Endothelial cell of umbilical vein (primary cell): ENCODE measurements around the gene PLB1. TPM values are rescaled to one million over a fixed set of nuclear protein-coding genes. Genes with fewer than 3 reads are reported as not detected.

Experiments
- BruUV-seq: library from RNA; stranded (reverse); fragments of 400-500 nt; replicated peaks from 2 replicates; lab custom pipeline; 2021; lab: Mats Ljungman, UMichigan
- CTCF ChIA-PET: fragments of 300-600, 350-600 bp; sonication (Branson Sonifier 250); formaldehyde crosslinking; loops from one replicate; lab custom pipeline; 2021; ENCODE audit warnings: antibody characterized with exemption, inconsistent platforms; lab: Charles Lee
- POLR2A ChIA-PET: fragments of 300-600, 350-600 bp; sonication (Branson Sonifier 250); formaldehyde crosslinking; loops from one replicate; lab custom pipeline; 2021; ENCODE audit warnings: antibody characterized with exemption, inconsistent platforms; lab: Charles Lee
- DNase-seq: peaks from one replicate; pipeline ENCODE4 v3.0.0-alpha.2; 2011; ENCODE audit warnings: low read depth, low spot score
- FAIRE-seq: peaks from 2 replicates; lab custom pipeline; 2011; peaks lifted over from hg19 to GRCh38; lab: Jason Lieb, UNC
- H2AFZ ChIP-seq: 2 replicates; pipeline ENCODE4 v1.6.0; 2012; ENCODE audit warnings: low read depth, low read length, control low read depth, inconsistent platforms
- H3K27ac ChIP-seq: 2 replicates; pipeline ENCODE4 v1.5.1; 2011; ENCODE audit warnings: low read depth, mild to moderate bottlenecking, control low read depth, low read length, moderate library complexity; ENCODE audit not compliant: insufficient read depth
- H3K27me3 ChIP-seq, 2 experiments: 2 replicates each; pipeline versions ENCODE4 v1.6.0 to v1.6.1; 2011; ENCODE audit warnings: low read length in 2 of 2, mixed read lengths in 1 of 2; ENCODE audit not compliant: control insufficient read depth in 2 of 2, insufficient read depth in 2 of 2
- H3K36me3 ChIP-seq, 2 experiments: 2 replicates in 1 of 2; 3 replicates in 1 of 2; pipeline ENCODE4 v1.5.1; 2011; ENCODE audit warnings: low read length in 2 of 2, mild to moderate bottlenecking in 1 of 2, moderate library complexity in 1 of 2; ENCODE audit not compliant: control insufficient read depth in 2 of 2, insufficient read depth in 2 of 2; ENCODE audit errors: extremely low read depth in 1 of 2
- H3K4me1 ChIP-seq: 3 replicates; pipeline ENCODE4 v1.5.1; 2011; ENCODE audit warnings: mild to moderate bottlenecking, low read length; ENCODE audit not compliant: control insufficient read depth, insufficient read depth; ENCODE audit errors: extremely low read depth
- H3K4me2 ChIP-seq: 2 replicates; pipeline ENCODE4 v1.6.1; 2011; ENCODE audit warnings: low read length, control low read depth, mixed read lengths; ENCODE audit not compliant: insufficient read depth
- H3K4me3 ChIP-seq, 3 experiments: fragments of 200-600 bp in 1 of 3; sonication (generic), shearing (Covaris generic) in 1 of 3; replicated peaks in 1 of 3; 2 replicates each; pipeline ENCODE4 v1.5.1; 2011 to 2016; ENCODE audit warnings: control low read depth in 3 of 3, low read length in 3 of 3, mild to moderate bottlenecking in 2 of 3, inconsistent platforms in 1 of 3, low read depth in 1 of 3, moderate library complexity in 1 of 3; ENCODE audit not compliant: insufficient read depth in 1 of 3
- H3K79me2 ChIP-seq: 2 replicates; pipeline ENCODE4 v1.6.0; 2012; ENCODE audit warnings: low read length, inconsistent platforms; ENCODE audit not compliant: control insufficient read depth, insufficient read depth
- H3K9ac ChIP-seq: replicated peaks from 2 replicates; pipeline ENCODE3; 2011; ENCODE audit warnings: low read length, control low read depth; ENCODE audit not compliant: insufficient read depth; ENCODE audit errors: extremely low read depth
- H3K9me1 ChIP-seq: replicated peaks from 3 replicates; pipeline ENCODE4 v1.6.0; 2011; ENCODE audit warnings: mild to moderate bottlenecking, low read length; ENCODE audit not compliant: control insufficient read depth, insufficient read depth; ENCODE audit errors: extremely low read depth
- H3K9me3 ChIP-seq: replicated peaks from 2 replicates; pipeline ENCODE4 v1.5.1; 2012; ENCODE audit warnings: low read length, inconsistent platforms; ENCODE audit not compliant: control insufficient read depth, insufficient read depth
- H4K20me1 ChIP-seq: replicated peaks from 2 replicates; pipeline ENCODE3; 2011; ENCODE audit warnings: mild to moderate bottlenecking, low read length; ENCODE audit not compliant: control insufficient read depth, insufficient read depth; ENCODE audit errors: extremely low read depth
- CTCF ChIP-seq, 2 donors: IDR thresholded peaks; 1 replicate in 1 of 2; 2 replicates in 1 of 2; pipeline ENCODE4 v1.5.1; 2011; ENCODE audit warnings: low read length in 2 of 2, mild to moderate bottlenecking in 2 of 2, moderate library complexity in 2 of 2, control low read depth in 1 of 2, inconsistent platforms in 1 of 2, low read depth in 1 of 2; ENCODE audit not compliant: insufficient read depth in 1 of 2; ENCODE audit errors: extremely low read depth in 1 of 2
- EZH2 ChIP-seq: IDR thresholded peaks from 2 replicates; pipeline ENCODE4 v1.6.1; 2012; ENCODE audit warnings: borderline replicate concordance, low read depth, mild to moderate bottlenecking, moderate library complexity, low read length, inconsistent platforms; ENCODE audit not compliant: severe bottlenecking
- FOS ChIP-seq: IDR thresholded peaks from 2 replicates; pipeline ENCODE4 v1.6.1; 2011; ENCODE audit warnings: mild to moderate bottlenecking, low read length, moderate library complexity, borderline replicate concordance; ENCODE audit not compliant: insufficient read depth
- GATA2 ChIP-seq: IDR thresholded peaks from 2 replicates; pipeline ENCODE4 v1.7.0; 2011; ENCODE audit warnings: low read depth, mild to moderate bottlenecking, moderate library complexity, mixed read lengths, low read length; ENCODE audit not compliant: insufficient read length, insufficient read depth
- JUN ChIP-seq: IDR thresholded peaks from 2 replicates; pipeline ENCODE4 v1.6.1; 2011; ENCODE audit warnings: borderline replicate concordance, low read depth; ENCODE audit not compliant: insufficient read length, insufficient read depth
- MAX ChIP-seq: IDR thresholded peaks from 2 replicates; pipeline ENCODE4 v1.6.1; 2011; ENCODE audit not compliant: insufficient read depth, insufficient read length
- MYC ChIP-seq: IDR thresholded peaks from one replicate; pipeline ENCODE4 v1.6.1; 2011; ENCODE audit warnings: mild to moderate bottlenecking, low read depth, low read length
- POLR2A ChIP-seq: IDR thresholded peaks from 2 replicates; pipeline ENCODE4 v1.6.1; 2012; ENCODE audit warnings: low read depth, mild to moderate bottlenecking, control low read depth, low read length
- POLR2AphosphoS5 ChIP-seq: IDR thresholded peaks from 2 replicates; pipeline ENCODE4 v1.6.1; 2012; ENCODE audit warnings: low read depth, mild to moderate bottlenecking, control low read depth, low read length, moderate library complexity; ENCODE audit not compliant: insufficient read depth
- dilution Hi-C: fragments of 300-500 bp; cut with MboI; formaldehyde crosslinking; loops from one replicate; pipeline ENCODE4 v1.15.0; 2019; ENCODE audit warnings: low sequenced_read_pairs; ENCODE audit not compliant: extremely low pct_ligation_motif_present
- intact Hi-C: fragments of 100-400 bp; cut with micrococcal nuclease; formaldehyde crosslinking; loops from one replicate; pipeline ENCODE4 v1.10.0; 2022
- polyA plus RNA-seq, 4 experiments: library from polyadenylated mRNA; depleted of rRNA in 3 of 4; stranded (reverse) in 3 of 4; unstranded in 1 of 4; fragments of >200 nt; gene quantifications; 2 replicates each; pipeline versions ENCODE4 v1.2.1 to v1.2.3, GENCODE V29; 2011 to 2012; ENCODE audit warnings: missing spikeins in 1 of 4
- total RNA-seq: library from RNA; stranded (reverse); gene quantifications from 2 replicates; pipeline ENCODE4 v1.2.3, GENCODE V29; 2021

PLB1 gene
- total and polyA plus RNA-seq, 2 donors (not counting 3 experiments of a cell fraction or from before 2014, with no cell fraction given): 0.75 to 0.80 TPM

GRCh38 chr2:28582152-28582551, 86.3 kb downstream of the PLB1 start:
- no peaks in the 10 kb centered on the region for H3K79me2 ChIP-seq
- H4K20me1 ChIP-seq: no peaks in the 10 kb centered on the region
- no peak overlapping the region for H3K4me3 ChIP-seq
- H3K9me3 ChIP-seq: no peaks in the 10 kb centered on the region
- FAIRE-seq (no peak), DNase-seq (no peak)
- no peak overlapping the region for H3K4me2 ChIP-seq
- dilution Hi-C loops: no loop called here
- H3K9ac ChIP-seq: no peak overlapping the region
- no peaks in the 10 kb centered on the region for H3K27me3 ChIP-seq
- intact Hi-C loops: no loop called here
- peaks cover 18% of the 10 kb centered on the region for H3K4me1 ChIP-seq
- no peaks in the 10 kb centered on the region for H3K9me1 ChIP-seq
- H2AFZ ChIP-seq: no peak overlapping the region
- TF ChIP-seq CTCF (IDR thresholded peaks at IDR 0.05; ENCODE audit: extremely low read depth in 1 of 2, insufficient read depth in 1 of 2, low read depth in 1 of 2, low read length in 2 of 2) (no peak), FOS (no peak), MAX (no peak), POLR2A (no peak), MYC (no peak), GATA2 (no peak), JUN (no peak), EZH2 (no peak), POLR2AphosphoS5 (no peak)
- BruUV-seq: no TSS peak
- H3K36me3 ChIP-seq: no peaks in the 10 kb centered on the region
- POLR2A ChIA-PET: no interaction called here
- CTCF ChIA-PET: interaction anchor here (5.2 kb wide), 1 partner anchor 12 kb away, joined by 30 read pairs; no protein-coding TSS in a partner anchor
- H3K27ac ChIP-seq: no peak overlapping the region
